ENCODE measurements around the gene PIAS1.

The PIAS1 gene

DNA sequence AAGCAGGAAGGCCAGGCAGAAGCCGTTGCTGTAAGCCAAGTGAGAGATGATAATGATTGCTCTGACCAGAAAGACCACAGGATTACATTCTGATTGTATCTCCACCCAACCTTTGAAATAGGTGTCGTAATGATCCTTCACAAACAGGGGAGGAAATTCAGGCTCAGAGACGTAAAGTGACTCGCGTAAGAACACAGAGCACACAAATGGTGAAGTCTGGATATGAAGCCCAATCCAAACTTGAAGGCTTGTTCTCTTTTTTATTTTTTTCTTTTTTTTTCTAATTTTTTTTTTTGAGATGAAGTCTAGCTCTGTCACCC lies 25.3 kb upstream of the PIAS1 start (continued):
- TF ChIP-seq, protein P1, sequence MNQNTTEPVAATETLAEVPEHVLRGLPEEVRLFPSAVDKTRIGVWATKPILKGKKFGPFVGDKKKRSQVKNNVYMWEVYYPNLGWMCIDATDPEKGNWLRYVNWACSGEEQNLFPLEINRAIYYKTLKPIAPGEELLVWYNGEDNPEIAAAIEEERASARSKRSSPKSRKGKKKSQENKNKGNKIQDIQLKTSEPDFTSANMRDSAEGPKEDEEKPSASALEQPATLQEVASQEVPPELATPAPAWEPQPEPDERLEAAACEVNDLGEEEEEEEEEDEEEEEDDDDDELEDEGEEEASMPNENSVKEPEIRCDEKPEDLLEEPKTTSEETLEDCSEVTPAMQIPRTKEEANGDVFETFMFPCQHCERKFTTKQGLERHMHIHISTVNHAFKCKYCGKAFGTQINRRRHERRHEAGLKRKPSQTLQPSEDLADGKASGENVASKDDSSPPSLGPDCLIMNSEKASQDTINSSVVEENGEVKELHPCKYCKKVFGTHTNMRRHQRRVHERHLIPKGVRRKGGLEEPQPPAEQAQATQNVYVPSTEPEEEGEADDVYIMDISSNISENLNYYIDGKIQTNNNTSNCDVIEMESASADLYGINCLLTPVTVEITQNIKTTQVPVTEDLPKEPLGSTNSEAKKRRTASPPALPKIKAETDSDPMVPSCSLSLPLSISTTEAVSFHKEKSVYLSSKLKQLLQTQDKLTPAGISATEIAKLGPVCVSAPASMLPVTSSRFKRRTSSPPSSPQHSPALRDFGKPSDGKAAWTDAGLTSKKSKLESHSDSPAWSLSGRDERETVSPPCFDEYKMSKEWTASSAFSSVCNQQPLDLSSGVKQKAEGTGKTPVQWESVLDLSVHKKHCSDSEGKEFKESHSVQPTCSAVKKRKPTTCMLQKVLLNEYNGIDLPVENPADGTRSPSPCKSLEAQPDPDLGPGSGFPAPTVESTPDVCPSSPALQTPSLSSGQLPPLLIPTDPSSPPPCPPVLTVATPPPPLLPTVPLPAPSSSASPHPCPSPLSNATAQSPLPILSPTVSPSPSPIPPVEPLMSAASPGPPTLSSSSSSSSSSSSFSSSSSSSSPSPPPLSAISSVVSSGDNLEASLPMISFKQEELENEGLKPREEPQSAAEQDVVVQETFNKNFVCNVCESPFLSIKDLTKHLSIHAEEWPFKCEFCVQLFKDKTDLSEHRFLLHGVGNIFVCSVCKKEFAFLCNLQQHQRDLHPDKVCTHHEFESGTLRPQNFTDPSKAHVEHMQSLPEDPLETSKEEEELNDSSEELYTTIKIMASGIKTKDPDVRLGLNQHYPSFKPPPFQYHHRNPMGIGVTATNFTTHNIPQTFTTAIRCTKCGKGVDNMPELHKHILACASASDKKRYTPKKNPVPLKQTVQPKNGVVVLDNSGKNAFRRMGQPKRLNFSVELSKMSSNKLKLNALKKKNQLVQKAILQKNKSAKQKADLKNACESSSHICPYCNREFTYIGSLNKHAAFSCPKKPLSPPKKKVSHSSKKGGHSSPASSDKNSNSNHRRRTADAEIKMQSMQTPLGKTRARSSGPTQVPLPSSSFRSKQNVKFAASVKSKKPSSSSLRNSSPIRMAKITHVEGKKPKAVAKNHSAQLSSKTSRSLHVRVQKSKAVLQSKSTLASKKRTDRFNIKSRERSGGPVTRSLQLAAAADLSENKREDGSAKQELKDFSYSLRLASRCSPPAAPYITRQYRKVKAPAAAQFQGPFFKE (tag by site-specific recombination; IDR thresholded peaks at IDR 0.05; ENCODE audit: borderline replicate concordance), result no peak
- TF ChIP-seq, protein P2, sequence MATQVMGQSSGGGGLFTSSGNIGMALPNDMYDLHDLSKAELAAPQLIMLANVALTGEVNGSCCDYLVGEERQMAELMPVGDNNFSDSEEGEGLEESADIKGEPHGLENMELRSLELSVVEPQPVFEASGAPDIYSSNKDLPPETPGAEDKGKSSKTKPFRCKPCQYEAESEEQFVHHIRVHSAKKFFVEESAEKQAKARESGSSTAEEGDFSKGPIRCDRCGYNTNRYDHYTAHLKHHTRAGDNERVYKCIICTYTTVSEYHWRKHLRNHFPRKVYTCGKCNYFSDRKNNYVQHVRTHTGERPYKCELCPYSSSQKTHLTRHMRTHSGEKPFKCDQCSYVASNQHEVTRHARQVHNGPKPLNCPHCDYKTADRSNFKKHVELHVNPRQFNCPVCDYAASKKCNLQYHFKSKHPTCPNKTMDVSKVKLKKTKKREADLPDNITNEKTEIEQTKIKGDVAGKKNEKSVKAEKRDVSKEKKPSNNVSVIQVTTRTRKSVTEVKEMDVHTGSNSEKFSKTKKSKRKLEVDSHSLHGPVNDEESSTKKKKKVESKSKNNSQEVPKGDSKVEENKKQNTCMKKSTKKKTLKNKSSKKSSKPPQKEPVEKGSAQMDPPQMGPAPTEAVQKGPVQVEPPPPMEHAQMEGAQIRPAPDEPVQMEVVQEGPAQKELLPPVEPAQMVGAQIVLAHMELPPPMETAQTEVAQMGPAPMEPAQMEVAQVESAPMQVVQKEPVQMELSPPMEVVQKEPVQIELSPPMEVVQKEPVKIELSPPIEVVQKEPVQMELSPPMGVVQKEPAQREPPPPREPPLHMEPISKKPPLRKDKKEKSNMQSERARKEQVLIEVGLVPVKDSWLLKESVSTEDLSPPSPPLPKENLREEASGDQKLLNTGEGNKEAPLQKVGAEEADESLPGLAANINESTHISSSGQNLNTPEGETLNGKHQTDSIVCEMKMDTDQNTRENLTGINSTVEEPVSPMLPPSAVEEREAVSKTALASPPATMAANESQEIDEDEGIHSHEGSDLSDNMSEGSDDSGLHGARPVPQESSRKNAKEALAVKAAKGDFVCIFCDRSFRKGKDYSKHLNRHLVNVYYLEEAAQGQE (tag by site-specific recombination; IDR thresholded peaks at IDR 0.05), result no peak
- TF ChIP-seq SP3 (tag by site-specific recombination; IDR thresholded peaks at IDR 0.05), result no peak
- TF ChIP-seq OSR2 (tag by site-specific recombination; IDR thresholded peaks at IDR 0.05), result no peak
- no peak for TF ChIP-seq ZNF223 (tag by site-specific recombination; IDR thresholded peaks at IDR 0.05)

DNA sequence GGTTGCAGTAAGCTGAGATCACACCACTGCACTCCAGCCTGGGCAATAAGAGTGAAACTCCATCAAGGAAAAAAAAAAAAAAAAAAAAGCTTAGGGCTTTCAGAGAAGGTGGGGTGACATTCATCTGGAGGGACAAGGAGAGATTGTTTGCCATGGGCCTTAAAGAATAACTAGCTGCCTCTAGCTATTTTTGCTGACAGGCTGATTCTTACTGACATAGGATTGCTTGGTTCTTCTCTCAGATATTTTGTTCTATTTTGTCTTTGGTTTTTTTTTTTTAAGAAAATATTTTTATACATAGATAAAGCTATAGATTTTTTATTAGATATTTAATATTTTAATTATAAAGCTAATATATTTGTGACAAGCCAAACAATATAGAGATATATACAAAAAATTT lies 24.2 kb upstream of the PIAS1 start:
- 0 out of 2 replicates have a peak, but pooled peaks cover 3% of the 10 kb centered on the region for H3K4me1 ChIP-seq (ENCODE audit: control insufficient read depth, insufficient read depth, low read length)
- no peak overlapping the region for H3K27ac ChIP-seq (ENCODE audit: extremely low read depth, low read depth, low read length)
- TF ChIP-seq ZNF24 (tag by site-specific recombination; IDR thresholded peaks at IDR 0.05), result no peak
- TF ChIP-seq ZNF394 (tag by site-specific recombination; IDR thresholded peaks at IDR 0.05; ENCODE audit: borderline replicate concordance), result no peak
- TF ChIP-seq, protein P3, sequence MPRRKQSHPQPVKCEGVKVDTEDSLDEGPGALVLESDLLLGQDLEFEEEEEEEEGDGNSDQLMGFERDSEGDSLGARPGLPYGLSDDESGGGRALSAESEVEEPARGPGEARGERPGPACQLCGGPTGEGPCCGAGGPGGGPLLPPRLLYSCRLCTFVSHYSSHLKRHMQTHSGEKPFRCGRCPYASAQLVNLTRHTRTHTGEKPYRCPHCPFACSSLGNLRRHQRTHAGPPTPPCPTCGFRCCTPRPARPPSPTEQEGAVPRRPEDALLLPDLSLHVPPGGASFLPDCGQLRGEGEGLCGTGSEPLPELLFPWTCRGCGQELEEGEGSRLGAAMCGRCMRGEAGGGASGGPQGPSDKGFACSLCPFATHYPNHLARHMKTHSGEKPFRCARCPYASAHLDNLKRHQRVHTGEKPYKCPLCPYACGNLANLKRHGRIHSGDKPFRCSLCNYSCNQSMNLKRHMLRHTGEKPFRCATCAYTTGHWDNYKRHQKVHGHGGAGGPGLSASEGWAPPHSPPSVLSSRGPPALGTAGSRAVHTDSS (tag by site-specific recombination; IDR thresholded peaks at IDR 0.05), result no peak
- TF ChIP-seq ZFP69B (tag by site-specific recombination; IDR thresholded peaks at IDR 0.05), result no peak
- TF ChIP-seq, protein P4, sequence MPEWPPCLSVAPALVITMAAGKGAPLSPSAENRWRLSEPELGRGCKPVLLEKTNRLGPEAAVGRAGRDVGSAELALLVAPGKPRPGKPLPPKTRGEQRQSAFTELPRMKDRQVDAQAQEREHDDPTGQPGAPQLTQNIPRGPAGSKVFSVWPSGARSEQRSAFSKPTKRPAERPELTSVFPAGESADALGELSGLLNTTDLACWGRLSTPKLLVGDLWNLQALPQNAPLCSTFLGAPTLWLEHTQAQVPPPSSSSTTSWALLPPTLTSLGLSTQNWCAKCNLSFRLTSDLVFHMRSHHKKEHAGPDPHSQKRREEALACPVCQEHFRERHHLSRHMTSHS (tag by site-specific recombination; IDR thresholded peaks at IDR 0.05), result no peak
- TF ChIP-seq MEIS1 (CRISPR knock-in tag; IDR thresholded peaks at IDR 0.05; ENCODE audit: borderline replicate concordance), result no peak
- no peak for TF ChIP-seq GLIS2 (tag by site-specific recombination; IDR thresholded peaks at IDR 0.05)
- TF ChIP-seq ZNF416 (tag by site-specific recombination; IDR thresholded peaks at IDR 0.05), result no peak
- TF ChIP-seq ZIC2 (tag by site-specific recombination; IDR thresholded peaks at IDR 0.05), result no peak
- TF ChIP-seq ZNF311 (tag by site-specific recombination; IDR thresholded peaks at IDR 0.05; ENCODE audit: borderline replicate concordance), result no peak
- TF ChIP-seq ZFP37 (tag by site-specific recombination; IDR thresholded peaks at IDR 0.05), result no peak
- no peak for TF ChIP-seq ZSCAN30 (tag by site-specific recombination; IDR thresholded peaks at IDR 0.05)
- TF ChIP-seq YY1 (tag by site-specific recombination; IDR thresholded peaks at IDR 0.05), result no peak
- no peak overlapping the region for H3K4me3 ChIP-seq (ENCODE audit: low read depth, low read length)
- ChIA-PET CTCF (interaction anchor here (0.7 kb wide), 1 partner anchor 8 kb away, joined by 3 read pairs; no protein-coding TSS in a partner anchor), POLR2A (interaction anchor here (1.0 to 1.4 kb wide), 2 partner anchors 8 to 24 kb away, joined by 3 read pairs; partner anchors contain the start of gene PIAS1)
- no peaks in the 10 kb centered on the region for H3K9me3 ChIP-seq (ENCODE audit: control insufficient read depth, insufficient read depth, low read depth, low read length)
- H3K36me3 ChIP-seq (ENCODE audit: control insufficient read depth in 2 of 2, insufficient read depth in 1 of 2, low read length in 2 of 2), result no peaks in the 10 kb centered on the region

Measured in HEK293 (cell line).